Measurements from ENCODE around the gene SPATA20. TPM values are rescaled to one million over a fixed set of nuclear protein-coding genes. Genes with fewer than 3 reads are reported as not detected.

SPATA20 gene
- total RNA-seq (2021) (11.1 and 16.5 TPM in 2 replicates), Bru-seq, nascent RNA (percentile 40 among the genes with signal in this experiment), BruChase-seq, experiment 1, labeled RNA remaining after a 2-hour chase (percentile 44 among the genes with signal in this experiment), BruChase-seq, experiment 2, labeled RNA remaining after a 6-hour chase (percentile 48 among the genes with signal in this experiment)
- long read RNA-seq, transcript SPATA20-205 (17 exons, 2,734 nt), result major isoform, 13 of 31 reads
- long read RNA-seq, transcript SPATA20-201 (17 exons, 2,719 nt), result minor isoform, 5 of 31 reads
- long read RNA-seq, partial matches to known transcripts, result 6 of 31 reads
- long read RNA-seq, other reads (novel, unspliced or antisense), result 4 of 31 reads

DNA sequence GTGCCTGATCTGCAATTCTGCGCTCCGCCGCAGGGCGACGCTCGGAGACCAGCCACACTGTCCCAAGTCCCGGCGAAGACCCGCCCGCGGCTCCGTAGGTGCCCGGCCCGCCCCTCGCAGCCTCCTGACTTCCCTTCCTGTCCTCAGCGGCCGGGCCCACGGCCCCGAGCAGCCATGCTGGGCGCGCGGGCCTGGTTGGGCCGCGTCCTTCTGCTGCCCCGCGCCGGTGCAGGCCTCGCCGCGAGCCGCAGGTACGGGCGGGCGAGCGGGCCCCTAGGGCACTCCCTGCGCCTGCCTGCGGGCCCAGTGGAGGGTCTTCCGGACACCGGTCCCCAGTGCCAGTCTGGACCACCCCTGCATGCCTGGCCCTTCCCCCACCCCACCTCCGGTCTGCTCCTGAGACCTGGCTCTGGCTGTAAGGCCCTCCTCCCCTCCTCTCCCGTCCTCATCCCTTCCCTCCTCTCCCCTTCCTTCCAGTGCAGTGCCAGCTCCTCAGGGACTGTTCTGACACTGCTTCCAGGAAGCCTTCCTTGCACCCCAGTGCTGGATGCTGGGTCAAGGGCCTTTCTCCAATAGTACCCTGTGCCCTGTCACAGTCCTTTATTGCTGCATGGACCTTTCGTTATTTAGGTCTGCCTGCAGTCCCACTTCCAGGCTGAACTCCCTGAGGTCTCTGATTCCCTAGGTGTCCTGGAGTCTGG is at the start of gene SPATA20:
Gene SPATA20 (plus strand): TSS at position 140 of the 701 bp plus-strand sequence. CDS start 35 bp downstream, at position 175.
- no TSS peak for BruUV-seq (replicated peaks)
- DNase-seq (ENCODE audit: low spot score), result peak; percentile 93
- Histone ChIP-seq H3K27me3 (replicated peaks; ENCODE audit: insufficient read depth, low read depth, low read length, poor library complexity) (no peaks in the 10 kb centered on the region), H3K4me3 (ENCODE audit: low read depth, low read length, poor library complexity, severe bottlenecking) (peak within 1 kb of the TSS; percentile 58), H3K9me3 (ENCODE audit: low read depth, low read length, poor library complexity, severe bottlenecking) (no peaks in the 10 kb centered on the region), H3K27ac (ENCODE audit: low read depth, low read length, poor library complexity, severe bottlenecking) (peak within 1 kb of the TSS; percentile 68), H3K36me3 (ENCODE audit: insufficient read depth, low read length, poor library complexity, severe bottlenecking) (no peaks in the 10 kb centered on the region), H3K4me1 (ENCODE audit: insufficient read depth, low read length, poor library complexity, severe bottlenecking) (peaks cover 14% of the 10 kb centered on the region)
- CTCF ChIA-PET, result interaction anchor here (0.6 to 1.7 kb wide), 2 partner anchors 79 to 270 kb away, joined by 9 to 10 read pairs; no protein-coding TSS in a partner anchor
- POLR2A ChIA-PET (ENCODE audit: low non-redundant PET), result no interaction called here
- TF ChIP-seq, protein P1, sequence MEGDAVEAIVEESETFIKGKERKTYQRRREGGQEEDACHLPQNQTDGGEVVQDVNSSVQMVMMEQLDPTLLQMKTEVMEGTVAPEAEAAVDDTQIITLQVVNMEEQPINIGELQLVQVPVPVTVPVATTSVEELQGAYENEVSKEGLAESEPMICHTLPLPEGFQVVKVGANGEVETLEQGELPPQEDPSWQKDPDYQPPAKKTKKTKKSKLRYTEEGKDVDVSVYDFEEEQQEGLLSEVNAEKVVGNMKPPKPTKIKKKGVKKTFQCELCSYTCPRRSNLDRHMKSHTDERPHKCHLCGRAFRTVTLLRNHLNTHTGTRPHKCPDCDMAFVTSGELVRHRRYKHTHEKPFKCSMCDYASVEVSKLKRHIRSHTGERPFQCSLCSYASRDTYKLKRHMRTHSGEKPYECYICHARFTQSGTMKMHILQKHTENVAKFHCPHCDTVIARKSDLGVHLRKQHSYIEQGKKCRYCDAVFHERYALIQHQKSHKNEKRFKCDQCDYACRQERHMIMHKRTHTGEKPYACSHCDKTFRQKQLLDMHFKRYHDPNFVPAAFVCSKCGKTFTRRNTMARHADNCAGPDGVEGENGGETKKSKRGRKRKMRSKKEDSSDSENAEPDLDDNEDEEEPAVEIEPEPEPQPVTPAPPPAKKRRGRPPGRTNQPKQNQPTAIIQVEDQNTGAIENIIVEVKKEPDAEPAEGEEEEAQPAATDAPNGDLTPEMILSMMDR (conservative IDR thresholded peaks at IDR 0.05; ENCODE audit: low read depth, low read length), result peak; percentile 98
- no peak for TF ChIP-seq EZH2 (IDR thresholded peaks at IDR 0.05; ENCODE audit: borderline replicate concordance, low read depth, low read length, poor library complexity, severe bottlenecking)
- intact Hi-C loops (cut with micrococcal nuclease; ENCODE audit: unreplicated experiment), result loop anchor here (1.0 to 10.0 kb wide), 5 partner anchors 79 to 410 kb away; no protein-coding TSS in a partner anchor

DNA sequence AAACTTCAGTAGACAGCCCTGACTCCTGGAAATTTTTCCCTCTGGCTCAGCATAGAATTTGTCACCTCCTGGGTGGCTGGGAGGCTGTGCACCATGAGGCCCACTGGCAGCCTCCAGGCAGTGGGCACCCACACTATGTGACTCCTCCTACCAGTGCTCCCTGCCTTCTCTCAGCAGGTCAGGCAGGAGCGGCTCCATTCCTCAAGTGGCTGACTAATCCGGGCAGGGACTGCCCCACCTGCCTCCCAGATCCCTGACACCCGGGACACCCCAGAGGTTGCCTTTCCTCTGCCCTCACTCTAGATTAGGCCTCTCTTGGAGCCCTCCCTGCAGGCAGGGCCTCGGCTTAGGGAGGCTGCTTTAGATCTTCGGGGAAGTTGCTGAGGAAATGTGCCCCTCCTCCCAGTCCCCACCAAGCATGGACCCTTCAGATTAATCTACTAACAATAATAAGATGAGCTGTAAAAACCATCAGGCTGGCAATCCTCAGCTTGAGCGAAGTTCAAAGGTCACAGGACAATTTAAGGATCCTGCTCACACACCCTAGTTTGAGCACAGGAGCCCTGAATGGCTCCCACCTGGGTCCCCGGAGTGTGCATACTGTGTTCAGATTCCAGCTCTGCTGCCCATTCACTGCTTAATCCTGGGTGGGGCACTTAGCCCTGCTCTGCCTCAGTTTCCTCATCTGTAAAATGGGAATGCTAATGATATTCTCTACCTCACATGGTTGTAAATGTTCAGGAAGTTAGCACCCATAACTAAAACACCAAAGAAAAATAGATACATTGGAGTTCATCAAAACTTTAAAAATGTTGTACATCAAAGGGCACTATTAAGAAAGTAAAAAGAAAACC is 48.7 kb upstream of the SPATA20 start:
- ChIA-PET CTCF (interaction anchor here (0.7 kb wide), 1 partner anchor 12 kb away, joined by 3 read pairs; no protein-coding TSS in a partner anchor), POLR2A (ENCODE audit: low non-redundant PET) (no interaction called here)
- Histone ChIP-seq H3K36me3 (ENCODE audit: insufficient read depth, low read length, poor library complexity, severe bottlenecking) (no peaks in the 10 kb centered on the region), H3K4me1 (ENCODE audit: insufficient read depth, low read length, poor library complexity, severe bottlenecking) (no peaks in the 10 kb centered on the region), H3K4me3 (ENCODE audit: low read depth, low read length, poor library complexity, severe bottlenecking) (no peak overlapping the region), H3K27me3 (replicated peaks; ENCODE audit: insufficient read depth, low read depth, low read length, poor library complexity) (no peaks in the 10 kb centered on the region), H3K27ac (ENCODE audit: low read depth, low read length, poor library complexity, severe bottlenecking) (no peak overlapping the region), H3K9me3 (ENCODE audit: low read depth, low read length, poor library complexity, severe bottlenecking) (no peaks in the 10 kb centered on the region)
- intact Hi-C loops (cut with micrococcal nuclease; ENCODE audit: unreplicated experiment), result no loop called here
- TF ChIP-seq EZH2 (IDR thresholded peaks at IDR 0.05; ENCODE audit: borderline replicate concordance, low read depth, low read length, poor library complexity, severe bottlenecking), result no peak
- TF ChIP-seq, protein P1 (conservative IDR thresholded peaks at IDR 0.05; ENCODE audit: low read depth, low read length), result no peak
- no peak for DNase-seq (ENCODE audit: low spot score)
- no TSS peak for BruUV-seq (replicated peaks)

DNA sequence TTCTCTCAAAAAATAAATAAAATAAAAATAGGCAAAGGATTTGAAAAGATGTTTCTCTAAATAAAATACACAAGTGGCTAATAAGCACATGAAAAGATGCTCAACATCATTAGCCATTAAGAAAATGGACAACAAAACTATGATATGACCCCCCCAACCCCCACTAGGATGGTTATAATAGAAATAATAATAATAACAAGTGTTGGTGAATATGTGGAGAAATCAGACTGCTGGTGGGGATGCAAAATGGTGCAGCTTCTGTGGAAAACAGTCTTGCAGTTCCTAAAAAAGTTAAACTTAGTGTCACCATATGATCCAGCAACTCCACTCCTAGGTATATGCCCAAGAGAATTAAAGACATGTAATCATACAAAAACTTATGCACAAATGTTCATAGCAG is 47.7 kb upstream of the SPATA20 start:
- H3K27me3 ChIP-seq (replicated peaks; ENCODE audit: insufficient read depth, low read depth, low read length, poor library complexity), result no peaks in the 10 kb centered on the region
- H3K9me3 ChIP-seq (ENCODE audit: low read depth, low read length, poor library complexity, severe bottlenecking), result no peaks in the 10 kb centered on the region
- intact Hi-C loops (cut with micrococcal nuclease; ENCODE audit: unreplicated experiment), result no loop called here
- POLR2A ChIA-PET (ENCODE audit: low non-redundant PET), result no interaction called here
- H3K27ac ChIP-seq (ENCODE audit: low read depth, low read length, poor library complexity, severe bottlenecking), result no peak overlapping the region
- no peak overlapping the region for H3K4me3 ChIP-seq (ENCODE audit: low read depth, low read length, poor library complexity, severe bottlenecking)
- H3K36me3 ChIP-seq (ENCODE audit: insufficient read depth, low read length, poor library complexity, severe bottlenecking), result no peaks in the 10 kb centered on the region
- DNase-seq (ENCODE audit: low spot score), result no peak
- no TSS peak for BruUV-seq (replicated peaks)
- no peaks in the 10 kb centered on the region for H3K4me1 ChIP-seq (ENCODE audit: insufficient read depth, low read length, poor library complexity, severe bottlenecking)
- CTCF ChIA-PET, result no interaction called here
- TF ChIP-seq, protein P1 (conservative IDR thresholded peaks at IDR 0.05; ENCODE audit: low read depth, low read length), result no peak
- TF ChIP-seq EZH2 (IDR thresholded peaks at IDR 0.05; ENCODE audit: borderline replicate concordance, low read depth, low read length, poor library complexity, severe bottlenecking), result no peak

All from A673 (cell line).